ENCODE measurements around the gene METTL24. TPM values are rescaled to one million over a fixed set of nuclear protein-coding genes. Genes with fewer than 3 reads are reported as not detected.

Gene METTL24
- total and polyA plus RNA-seq, 2 of the 8 experiments (the other 6 are each of a cell fraction or from before 2014, with no cell fraction given): 0.30 to 0.39 TPM

- TF ChIP-seq GTF2F1 (IDR thresholded peaks at IDR 0.05; ENCODE audit: borderline replicate concordance, low read depth, low read length) (no peak), HDAC2 (IDR thresholded peaks at IDR 0.05; ENCODE audit: borderline replicate concordance in 1 of 2, low read depth in 2 of 2, low read length in 2 of 2) (no peak), BRCA1 (IDR thresholded peaks at IDR 0.05; ENCODE audit: low read depth, low read length) (no peak), EGR1 (IDR thresholded peaks at IDR 0.05; ENCODE audit: borderline replicate concordance, low read depth, low read length) (no peak), BCL11A (IDR thresholded peaks at IDR 0.05; ENCODE audit: low read depth in 2 of 2, low read length in 2 of 2) (no peak), JUN (IDR thresholded peaks at IDR 0.05; ENCODE audit: low read depth, low read length) (no peak), CEBPB (IDR thresholded peaks at IDR 0.05; ENCODE audit: low read depth, low read length) (no peak), CBX5 (IDR thresholded peaks at IDR 0.05; ENCODE audit: low read depth, low read length) (no peak), MAX (IDR thresholded peaks at IDR 0.05) (no peak), ATF3 (IDR thresholded peaks at IDR 0.05; ENCODE audit: insufficient read depth, low read depth, low read length) (no peak), POU5F1 (IDR thresholded peaks at IDR 0.05; ENCODE audit: low read depth, low read length) (no peak), JUND (IDR thresholded peaks at IDR 0.05; ENCODE audit: low read length) (no peak), TAF1 (IDR thresholded peaks at IDR 0.05; ENCODE audit: low read depth, low read length) (no peak), NRF1 (IDR thresholded peaks at IDR 0.05; ENCODE audit: low read depth, low read length) (no peak), GABPA (IDR thresholded peaks at IDR 0.05; ENCODE audit: borderline replicate concordance, insufficient read depth, low read length) (no peak)
- Histone ChIP-seq H3K4me3 (ENCODE audit: extremely low read depth in 1 of 4, insufficient read depth in 2 of 4, low read depth in 3 of 4, low read length in 4 of 4) (no peak overlapping the region), H3K27ac (ENCODE audit: low read depth, low read length) (no peak overlapping the region), H3K4me2 (ENCODE audit: insufficient read depth in 1 of 2, low read depth in 2 of 2, low read length in 2 of 2) (no peak overlapping the region), H3K36me3 (ENCODE audit: control insufficient read depth in 2 of 4, insufficient read depth in 4 of 4, low read length in 3 of 4) (no peaks in the 10 kb centered on the region), H3K9ac (replicated peaks in 1 of 4; ENCODE audit: extremely low read depth in 1 of 4, low read depth in 3 of 4, low read length in 3 of 4) (no peak overlapping the region), H4K91ac (replicated peaks; ENCODE audit: insufficient read length, low read length) (no peak overlapping the region), H2AK5ac (ENCODE audit: low read depth, low read length) (no peak overlapping the region), H3K4me1 (replicated peaks in 1 of 4; ENCODE audit: control insufficient read depth in 3 of 4, insufficient read depth in 4 of 4, low read length in 3 of 4) (peaks cover 3 to 7% (median 5%) of the 10 kb centered on the region in 4 experiments; a peak in 5 of 7 replicates), H4K20me1 (replicated peaks in 1 of 2; ENCODE audit: control insufficient read depth in 1 of 2, insufficient read depth in 2 of 2, low read length in 2 of 2) (no peaks in the 10 kb centered on the region), H3K23ac (ENCODE audit: insufficient read length) (no peak overlapping the region), H3K56ac (replicated peaks; ENCODE audit: insufficient read length, low read depth, low read length) (no peak overlapping the region), H2BK12ac (ENCODE audit: low read depth, low read length) (no peak overlapping the region), H2BK120ac (replicated peaks; ENCODE audit: low read depth, low read length) (no peak overlapping the region), H2AFZ (ENCODE audit: low read length) (no peak overlapping the region), H4K5ac (ENCODE audit: insufficient read length, low read depth, low read length) (no peak overlapping the region), H3K4ac (replicated peaks; ENCODE audit: insufficient read length, low read depth, low read length) (no peak overlapping the region), H3K18ac (ENCODE audit: extremely low read depth, low read length) (no peak overlapping the region), H3K14ac (ENCODE audit: insufficient read length) (no peak overlapping the region), H4K8ac (ENCODE audit: extremely low read depth, insufficient read depth, low read length) (no peak overlapping the region), H3K9me3 (ENCODE audit: insufficient read depth in 2 of 2, low read depth in 1 of 2, low read length in 1 of 2) (no peaks in the 10 kb centered on the region), H3K23me2 (ENCODE audit: low read depth, low read length) (no peaks in the 10 kb centered on the region), H2BK20ac (ENCODE audit: low read length) (no peak overlapping the region), H3K27me3 (replicated peaks in 1 of 4; ENCODE audit: control insufficient read depth in 3 of 4, extremely low read depth in 1 of 4, insufficient read depth in 3 of 4, low read length in 3 of 4) (no peaks in the 10 kb centered on the region), H3K79me1 (ENCODE audit: low read depth, low read length) (no peaks in the 10 kb centered on the region), H2BK5ac (ENCODE audit: low read depth, low read length) (no peak overlapping the region), H2BK15ac (ENCODE audit: low read length) (no peak overlapping the region), H3K79me2 (ENCODE audit: control insufficient read depth in 1 of 2, insufficient read depth in 2 of 2, low read length in 2 of 2) (no peaks in the 10 kb centered on the region)
- FAIRE-seq: no peak
- 86% methylated on average over 3 of the region's 3 CpGs; no CpG with 5 or more reads in 1 of the 2 experiments for WGBS, 2 experiments (ENCODE audit: extremely low coverage in 1 of 2, insufficient coverage in 1 of 2, insufficient read length in 1 of 2, insufficient replicate concordance in 2 of 2, low coverage in 1 of 2, low lambda C conversion rate in 2 of 2, missing lambda C conversion rate in 1 of 2)
- DNase-seq (ENCODE audit: low read depth in 1 of 2, low spot score in 2 of 2): no peak
- ChIA-PET POLR2A (ENCODE audit: partially characterized antibody) (no interaction called here), CTCF (ENCODE audit: partially characterized antibody) (interaction anchor here (0.9 to 1.2 kb wide), 3 partner anchors 12 to 42 kb away, joined by 3 read pairs; no protein-coding TSS in a partner anchor)
Measured at GRCh38 chr6:110324548-110324947, 33.6 kb downstream of the METTL24 start.
